Measurements from ENCODE around the gene TIMP4.

DNA sequence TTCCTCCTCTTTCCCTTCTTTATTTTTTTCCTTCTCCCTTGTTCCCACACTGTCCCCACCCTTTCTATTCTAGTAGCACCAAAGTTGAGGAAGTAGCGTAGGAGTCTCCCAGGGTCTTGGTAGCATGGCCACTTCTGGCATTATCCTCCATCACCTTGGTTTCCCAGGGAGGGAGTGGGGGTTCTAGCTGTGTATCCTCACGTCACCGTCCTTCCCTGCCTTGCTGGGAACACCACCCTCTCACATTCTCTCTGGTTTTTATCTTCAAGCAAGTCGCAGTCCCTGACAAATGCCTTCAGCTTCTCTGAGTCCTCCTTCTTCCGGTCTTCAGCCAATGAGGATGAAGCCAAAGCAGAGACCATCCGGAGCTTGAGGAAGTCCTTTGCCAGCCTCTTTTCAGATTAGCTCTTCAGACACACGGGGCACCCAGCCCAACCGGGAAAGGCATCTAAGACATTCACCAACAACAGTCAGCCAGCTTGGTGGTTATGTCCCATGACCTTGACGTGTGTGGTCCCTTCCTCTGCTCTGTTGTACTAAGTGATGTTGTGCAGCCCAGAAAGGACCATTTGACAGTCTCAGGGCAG, 31.6 kb upstream of the TIMP4 start:
- TF ChIP-seq CTCF (IDR thresholded peaks at IDR 0.05) (no peak), EHMT2 (IDR thresholded peaks at IDR 0.05; ENCODE audit: low read depth) (no peak), CHD2 (IDR thresholded peaks at IDR 0.05; ENCODE audit: low read length, partially characterized antibody) (no peak), SMC3 (IDR thresholded peaks at IDR 0.05) (no peak), POLR2A (IDR thresholded peaks at IDR 0.05; ENCODE audit: low read length) (no peak), RFX5 (IDR thresholded peaks at IDR 0.05) (no peak), REST (IDR thresholded peaks at IDR 0.05) (no peak), RAD21 (conservative IDR thresholded peaks at IDR 0.05 in 1 of 2, IDR thresholded peaks at IDR 0.05 in 1 of 2) (no peak), ZNF302 (CRISPR knock-in tag; IDR thresholded peaks at IDR 0.05) (no peak), FOSL2 (IDR thresholded peaks at IDR 0.05) (no peak), FOSL2 (CRISPR knock-in tag; IDR thresholded peaks at IDR 0.05) (no peak)
- TF ChIP-seq, protein P1, sequence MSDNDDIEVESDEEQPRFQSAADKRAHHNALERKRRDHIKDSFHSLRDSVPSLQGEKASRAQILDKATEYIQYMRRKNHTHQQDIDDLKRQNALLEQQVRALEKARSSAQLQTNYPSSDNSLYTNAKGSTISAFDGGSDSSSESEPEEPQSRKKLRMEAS (IDR thresholded peaks at IDR 0.05), result no peak

All from A549 (cell line).